Activated naive CD8-positive, alpha-beta T cell (primary cell): ENCODE results near the gene IRF8.
A peak's percentile ranks its signal among the peaks of the same experiment; 100 is the strongest.

Source experiments
- H3K27ac Mint-ChIP-seq: one replicate; pipeline ENCODE4 v1.8.0; 2021; ENCODE audit warnings: mixed read lengths
- H3K27me3 Mint-ChIP-seq: one replicate; pipeline ENCODE4 v1.8.0; 2021; ENCODE audit warnings: mixed read lengths
- H3K36me3 Mint-ChIP-seq: one replicate; pipeline ENCODE4 v1.8.0; 2021; ENCODE audit warnings: mixed read lengths
- H3K4me1 Mint-ChIP-seq: one replicate; pipeline ENCODE4 v1.8.0; 2021; ENCODE audit warnings: low read depth, mixed read lengths
- H3K4me3 Mint-ChIP-seq: one replicate; pipeline ENCODE4 v1.8.0; 2021; ENCODE audit warnings: mild to moderate bottlenecking, mixed read lengths
- H3K9me3 Mint-ChIP-seq: one replicate; pipeline ENCODE4 v1.8.0; 2021; ENCODE audit warnings: low read depth, mixed read lengths

The IRF8 gene

DNA sequence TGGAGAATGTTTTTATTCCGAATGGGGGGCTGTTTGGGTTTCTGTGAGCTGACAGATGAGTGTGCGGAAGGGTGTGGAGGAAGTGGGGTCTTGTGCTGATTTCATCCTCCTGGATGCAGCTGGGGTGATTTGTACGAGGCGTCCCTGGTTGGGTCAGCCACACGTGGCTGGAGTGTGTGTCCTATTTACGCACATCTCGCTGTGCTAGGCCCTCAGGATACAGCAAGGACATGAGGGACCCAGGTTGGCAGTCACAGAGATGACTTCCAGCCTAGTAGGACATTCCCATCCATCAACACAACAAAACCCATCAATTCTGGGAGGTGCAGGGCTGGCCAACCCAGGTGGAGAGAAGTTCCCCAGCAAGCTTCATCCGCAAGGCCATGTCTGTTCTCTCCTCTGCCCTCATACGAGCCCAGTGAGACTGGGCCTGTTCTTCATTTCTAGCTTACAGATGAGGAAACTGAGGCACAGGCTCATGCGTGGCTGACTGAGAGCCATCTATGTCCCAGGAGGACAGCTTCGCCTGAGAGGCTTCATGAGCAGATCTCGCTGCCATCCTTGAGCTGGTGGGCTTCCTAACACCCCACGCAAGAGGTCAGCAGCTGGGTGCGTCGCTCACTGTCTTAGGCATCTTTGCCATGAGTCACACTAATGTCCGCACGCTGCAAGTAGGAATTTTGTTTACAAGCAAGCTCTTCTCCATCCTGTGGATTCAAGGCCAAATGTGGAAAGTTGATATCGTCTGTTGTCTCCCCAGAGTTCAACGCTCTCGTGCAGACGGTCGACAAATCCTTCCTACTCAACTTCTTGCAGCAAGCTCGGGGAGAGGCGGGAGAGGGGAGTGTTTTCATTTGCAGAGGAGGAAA, 24.4 kb downstream of the IRF8 start:
- no peaks in the 10 kb centered on the region for H3K9me3 Mint-ChIP-seq
- H3K36me3 Mint-ChIP-seq: peaks cover 9% of the 10 kb centered on the region
- H3K4me1 Mint-ChIP-seq: peaks cover 41% of the 10 kb centered on the region
- H3K27me3 Mint-ChIP-seq: no peaks in the 10 kb centered on the region
- no peak overlapping the region for H3K4me3 Mint-ChIP-seq
- H3K27ac Mint-ChIP-seq: peak overlapping the region; percentile 93

DNA sequence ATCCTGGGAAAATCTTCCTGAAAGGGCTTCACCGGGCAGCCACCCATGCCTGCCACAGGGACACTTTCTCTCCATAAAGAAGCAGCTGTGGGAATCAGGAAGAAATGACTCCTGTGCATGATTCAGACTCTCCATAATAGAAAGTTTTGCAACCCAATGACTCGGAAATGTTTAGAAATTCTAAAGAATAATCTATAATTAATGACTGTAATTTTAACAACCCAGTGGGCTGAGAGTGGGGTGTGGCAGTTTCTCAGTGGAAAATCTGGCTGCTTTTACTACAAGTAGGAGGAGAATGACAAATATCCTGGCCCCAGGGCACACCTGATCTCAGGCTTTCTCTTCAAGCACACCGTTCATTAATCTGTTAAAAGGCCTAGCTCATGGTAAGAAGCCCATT, 25.7 kb downstream of the IRF8 start:
- Mint-ChIP-seq H3K36me3 (peaks cover 9% of the 10 kb centered on the region), H3K9me3 (no peaks in the 10 kb centered on the region), H3K27me3 (no peaks in the 10 kb centered on the region), H3K4me1 (peaks cover 43% of the 10 kb centered on the region), H3K4me3 (peak overlapping the region; percentile 54), H3K27ac (peak overlapping the region; percentile 93)

GRCh38 chr16:85926370-85926769, 27.4 kb downstream of the IRF8 start:
- Mint-ChIP-seq H3K4me3 (peak overlapping the region; percentile 20), H3K4me1 (peaks cover 40% of the 10 kb centered on the region), H3K36me3 (peaks cover 4% of the 10 kb centered on the region), H3K27ac (no peak overlapping the region), H3K27me3 (no peaks in the 10 kb centered on the region), H3K9me3 (no peaks in the 10 kb centered on the region)

DNA sequence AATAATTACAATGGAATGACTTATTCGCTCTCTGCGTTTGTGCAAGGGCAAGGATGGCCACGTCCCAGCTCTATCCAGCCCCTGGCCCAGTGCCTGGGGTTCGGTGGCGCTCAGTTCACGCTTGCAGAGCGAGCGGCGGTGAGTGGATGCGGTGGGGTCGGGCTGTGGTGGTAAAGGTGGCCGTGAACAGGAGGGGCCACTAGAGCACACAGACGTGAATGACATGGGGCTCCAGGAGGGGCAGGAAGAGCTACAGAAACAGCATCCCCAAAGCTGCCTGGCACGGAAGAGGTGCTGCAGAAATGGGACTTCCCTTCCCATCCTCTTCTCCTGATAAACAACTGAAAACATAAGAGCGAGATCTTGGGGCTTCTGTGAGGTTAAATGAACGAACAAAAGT, 28.4 kb downstream of the IRF8 start:
- Mint-ChIP-seq H3K27me3 (no peaks in the 10 kb centered on the region), H3K4me1 (peaks cover 43% of the 10 kb centered on the region), H3K4me3 (peak overlapping the region; percentile 4), H3K9me3 (no peaks in the 10 kb centered on the region), H3K27ac (peak overlapping the region; percentile 78), H3K36me3 (peaks cover 3% of the 10 kb centered on the region)

GRCh38 chr16:85927959-85928358, 29.0 kb downstream of the IRF8 start:
- no peaks in the 10 kb centered on the region for H3K27me3 Mint-ChIP-seq
- H3K9me3 Mint-ChIP-seq: no peaks in the 10 kb centered on the region
- no peak overlapping the region for H3K4me3 Mint-ChIP-seq

DNA sequence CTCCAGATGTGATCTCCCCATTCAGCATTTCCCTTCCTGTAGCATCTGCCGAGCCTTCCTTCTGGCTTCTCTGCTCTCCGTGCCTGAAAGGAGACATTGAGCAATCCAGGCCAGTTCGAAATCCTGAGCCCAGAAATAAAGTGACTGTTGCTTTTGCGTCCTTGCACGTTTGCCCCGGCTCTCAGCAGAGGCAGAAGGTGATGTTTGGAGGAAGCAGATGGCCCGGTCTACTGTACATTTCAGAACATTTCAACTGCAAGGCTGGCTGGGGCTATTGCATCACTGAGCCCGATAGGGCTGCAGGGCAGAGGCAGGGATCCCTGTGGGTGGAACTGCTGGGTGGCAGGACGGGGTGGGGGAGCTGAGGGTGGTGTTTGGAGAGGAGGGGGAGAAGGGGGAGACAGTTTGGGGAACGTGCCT, 29.4 kb downstream of the IRF8 start:
- Mint-ChIP-seq H3K9me3 (no peaks in the 10 kb centered on the region), H3K4me3 (peak overlapping the region; percentile 35), H3K4me1 (peaks cover 50% of the 10 kb centered on the region), H3K36me3 (peaks cover 3% of the 10 kb centered on the region), H3K27me3 (no peaks in the 10 kb centered on the region), H3K27ac (peak overlapping the region; percentile 78)

More at GRCh38 chr16:85927959-85928358, 29.0 kb downstream of the IRF8 start:
- H3K36me3 Mint-ChIP-seq: peaks cover 3% of the 10 kb centered on the region
- H3K27ac Mint-ChIP-seq: peak overlapping the region; percentile 78
- peaks cover 46% of the 10 kb centered on the region for H3K4me1 Mint-ChIP-seq

DNA sequence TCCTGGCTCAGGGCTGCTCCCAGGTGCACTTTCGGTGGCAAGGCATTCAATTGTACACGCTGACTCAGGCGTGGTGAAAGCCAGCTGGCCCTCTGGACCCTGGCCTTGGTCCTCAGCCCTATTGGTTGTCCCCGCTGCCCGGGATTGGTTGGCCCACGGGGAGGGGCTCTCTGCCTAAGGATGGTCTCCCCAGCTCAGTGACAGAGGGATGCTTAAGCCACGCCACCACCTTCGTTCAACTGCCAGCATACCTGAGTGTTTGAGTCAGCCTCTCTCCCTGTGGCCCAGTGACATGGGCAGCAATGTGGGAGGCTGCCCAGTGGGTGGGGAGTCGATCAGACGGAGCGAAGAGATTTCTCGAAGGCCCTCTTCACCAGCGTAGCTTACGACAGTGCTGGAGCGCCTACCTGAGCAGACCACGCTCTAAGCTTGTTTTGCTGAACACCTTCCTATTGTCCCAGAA, 30.3 kb downstream of the IRF8 start:
- Mint-ChIP-seq H3K9me3 (no peaks in the 10 kb centered on the region), H3K27me3 (no peaks in the 10 kb centered on the region), H3K4me1 (peaks cover 51% of the 10 kb centered on the region), H3K27ac (no peak overlapping the region), H3K4me3 (no peak overlapping the region), H3K36me3 (no peaks in the 10 kb centered on the region)

DNA sequence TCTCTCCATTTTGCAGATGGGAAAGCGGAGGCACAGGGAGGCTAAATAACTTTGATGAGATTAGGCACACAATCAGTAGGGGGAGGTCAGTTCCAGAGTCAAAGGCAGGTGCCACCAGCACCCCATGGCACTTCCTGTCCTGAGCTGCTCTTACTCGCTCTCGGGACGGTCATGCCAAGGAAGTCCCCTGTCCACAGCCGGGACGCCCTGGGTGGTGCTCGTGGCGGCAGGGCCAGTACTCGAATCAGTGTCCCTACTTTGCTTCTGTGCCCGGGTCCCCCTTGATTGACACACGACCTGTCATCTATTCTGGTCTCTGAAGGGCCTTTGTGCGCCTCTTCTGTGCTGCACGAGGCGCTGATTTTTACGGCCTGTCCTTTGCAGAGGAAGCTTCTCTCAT, 31.3 kb downstream of the IRF8 start:
- no peaks in the 10 kb centered on the region for H3K36me3 Mint-ChIP-seq
- no peaks in the 10 kb centered on the region for H3K27me3 Mint-ChIP-seq
- H3K9me3 Mint-ChIP-seq: no peaks in the 10 kb centered on the region
- H3K27ac Mint-ChIP-seq: peak overlapping the region; percentile 41
- no peak overlapping the region for H3K4me3 Mint-ChIP-seq
- H3K4me1 Mint-ChIP-seq: peaks cover 51% of the 10 kb centered on the region

GRCh38 chr16:85931596-85932402, 32.8 kb downstream of the IRF8 start:
- H3K27me3 Mint-ChIP-seq: no peaks in the 10 kb centered on the region
- H3K4me3 Mint-ChIP-seq: no peak overlapping the region
- peak overlapping the region; percentile 79 for H3K27ac Mint-ChIP-seq
- H3K9me3 Mint-ChIP-seq: no peaks in the 10 kb centered on the region
- peaks cover 56% of the 10 kb centered on the region for H3K4me1 Mint-ChIP-seq
- peaks cover under 1% of the 10 kb centered on the region for H3K36me3 Mint-ChIP-seq

GRCh38 chr16:85934210-85934609, 35.2 kb downstream of the IRF8 start:
- H3K4me1 Mint-ChIP-seq: peaks cover 58% of the 10 kb centered on the region
- H3K27ac Mint-ChIP-seq: peak overlapping the region; percentile 98
- no peaks in the 10 kb centered on the region for H3K27me3 Mint-ChIP-seq
- H3K36me3 Mint-ChIP-seq: peaks cover 4% of the 10 kb centered on the region
- H3K9me3 Mint-ChIP-seq: no peaks in the 10 kb centered on the region
- peak overlapping the region; percentile 76 for H3K4me3 Mint-ChIP-seq

- no peaks in the 10 kb centered on the region for H3K27me3 Mint-ChIP-seq
- H3K27ac Mint-ChIP-seq: peak overlapping the region; percentile 98
- no peaks in the 10 kb centered on the region for H3K9me3 Mint-ChIP-seq
- H3K4me3 Mint-ChIP-seq: peak overlapping the region; percentile 76
- H3K4me1 Mint-ChIP-seq: peaks cover 62% of the 10 kb centered on the region
- peaks cover 4% of the 10 kb centered on the region for H3K36me3 Mint-ChIP-seq
Observed at GRCh38 chr16:85935391-85935973, 36.5 kb downstream of the IRF8 start.

GRCh38 chr16:85935974-85936760, 37.2 kb downstream of the IRF8 start:
- Mint-ChIP-seq H3K4me3 (peak overlapping the region; percentile 76), H3K9me3 (no peaks in the 10 kb centered on the region), H3K4me1 (peaks cover 62% of the 10 kb centered on the region), H3K27me3 (no peaks in the 10 kb centered on the region), H3K27ac (peak overlapping the region; percentile 98), H3K36me3 (peaks cover 4% of the 10 kb centered on the region)

- H3K4me3 Mint-ChIP-seq: peak overlapping the region; percentile 76
- no peaks in the 10 kb centered on the region for H3K27me3 Mint-ChIP-seq
- peak overlapping the region; percentile 98 for H3K27ac Mint-ChIP-seq
- H3K9me3 Mint-ChIP-seq: no peaks in the 10 kb centered on the region
- peaks cover 66% of the 10 kb centered on the region for H3K4me1 Mint-ChIP-seq
- peaks cover 4% of the 10 kb centered on the region for H3K36me3 Mint-ChIP-seq
Observed at GRCh38 chr16:85936816-85937215, 37.9 kb downstream of the IRF8 start.

DNA sequence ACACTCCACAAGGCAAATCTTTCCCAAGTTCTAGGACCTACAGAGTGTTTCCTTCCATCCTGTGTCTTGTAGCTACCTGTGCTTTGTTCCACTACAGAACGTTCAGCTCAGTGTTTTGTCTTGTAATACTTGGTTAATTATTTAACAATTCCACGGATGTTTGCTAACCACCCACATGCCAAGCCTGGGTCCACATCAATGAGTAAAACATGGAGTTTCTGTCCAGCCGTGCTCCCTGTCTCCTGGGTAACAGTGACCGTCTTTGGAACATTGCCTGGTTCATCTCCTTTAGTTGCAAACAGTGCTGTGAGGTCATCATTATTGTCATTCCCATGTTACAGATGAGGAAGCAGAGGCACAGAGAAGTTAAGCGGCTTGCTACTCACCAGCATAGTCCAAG, 41.3 kb downstream of the IRF8 start:
- H3K4me3 Mint-ChIP-seq: no peak overlapping the region

More for the DNA sequence above, 41.3 kb downstream of the IRF8 start:
- no peaks in the 10 kb centered on the region for H3K27me3 Mint-ChIP-seq
- no peaks in the 10 kb centered on the region for H3K9me3 Mint-ChIP-seq
- H3K36me3 Mint-ChIP-seq: peaks cover 6% of the 10 kb centered on the region
- peaks cover 65% of the 10 kb centered on the region for H3K4me1 Mint-ChIP-seq
- peak overlapping the region; percentile 10 for H3K27ac Mint-ChIP-seq
